Panc1 (cell line): Measurements from ENCODE around the gene CDH23. TPM values are rescaled to one million over a fixed set of nuclear protein-coding genes. Genes with fewer than 3 reads are reported as not detected.

Experiments used
- ATAC-seq: fragments of 200-7000 bp; cut with Tn5 transposase; 2 replicates; pipeline ENCODE4 v1.9.1; 2020; ENCODE audit warnings: mild to moderate bottlenecking, moderate library complexity
- BruUV-seq: library from RNA; stranded (reverse); fragments of 400-500 nt; replicated peaks from 2 replicates; lab custom pipeline; 2021; lab: Mats Ljungman, UMichigan
- CTCF ChIA-PET: fragments of 300-600 bp; sonication (Branson Sonifier 250); formaldehyde crosslinking; loops from one replicate; lab custom pipeline; 2022; ENCODE audit warnings: antibody characterized with exemption; lab: Charles Lee
- POLR2A ChIA-PET: fragments of 300-600 bp; sonication (Branson Sonifier 250); formaldehyde crosslinking; loops from one replicate; lab custom pipeline; 2022; ENCODE audit warnings: antibody characterized with exemption; lab: Charles Lee
- DNase-seq: peaks from one replicate; pipeline ENCODE4 v3.0.0-alpha.2; 2010; ENCODE audit warnings: low read depth, low spot score
- H3K27ac ChIP-seq: 2 replicates; pipeline ENCODE4 v1.5.1; 2011; ENCODE audit warnings: mild to moderate bottlenecking, low read length, inconsistent platforms
- H3K27me3 ChIP-seq: fragments of 200-500 bp; sonication (Bioruptor generic); 2 replicates; pipeline ENCODE4 v1.6.0; 2014; ENCODE audit warnings: low read length, inconsistent platforms; ENCODE audit not compliant: control insufficient read depth, insufficient read depth
- H3K36me3 ChIP-seq: fragments of 200-500 bp; sonication (Bioruptor generic); 2 replicates; pipeline ENCODE4 v1.5.1; 2014; ENCODE audit warnings: inconsistent platforms, mild to moderate bottlenecking, low read length, moderate library complexity; ENCODE audit not compliant: control insufficient read depth, insufficient read depth
- H3K4me1 ChIP-seq: 2 replicates; pipeline ENCODE4 v1.5.1; 2011; ENCODE audit warnings: inconsistent platforms, mild to moderate bottlenecking, low read length, moderate library complexity; ENCODE audit not compliant: control insufficient read depth, insufficient read depth
- H3K4me3 ChIP-seq, 2 experiments: 2 replicates each; pipeline ENCODE4 v1.5.1; 2011 to 2012; ENCODE audit warnings: low read depth in 2 of 2, low read length in 2 of 2, mild to moderate bottlenecking in 2 of 2, inconsistent platforms in 1 of 2, moderate library complexity in 1 of 2
- H3K9me3 ChIP-seq: fragments of 200-500 bp; sonication (Bioruptor generic); 2 replicates; pipeline ENCODE4 v1.5.1; 2014; ENCODE audit warnings: low read depth, mild to moderate bottlenecking, inconsistent platforms, low read length, moderate library complexity; ENCODE audit not compliant: control insufficient read depth, insufficient read depth
- CTCF ChIP-seq: fragments of 450-650 bp; IDR thresholded peaks from 2 replicates; pipeline ENCODE4 v1.5.1; 2017; ENCODE audit warnings: mild to moderate bottlenecking
- POLR2AphosphoS5 ChIP-seq: IDR thresholded peaks from 2 replicates; pipeline ENCODE4 v1.6.1; 2012; ENCODE audit warnings: mild to moderate bottlenecking, low read depth, low read length, moderate library complexity
- REST ChIP-seq, 2 experiments: IDR thresholded peaks; 2 replicates each; pipeline ENCODE4 v1.6.1; 2011 to 2012; ENCODE audit warnings: low read depth in 2 of 2, control low read depth in 1 of 2, low read length in 1 of 2, mild to moderate bottlenecking in 1 of 2, moderate library complexity in 1 of 2; ENCODE audit not compliant: insufficient read depth in 1 of 2
- SIN3A ChIP-seq: IDR thresholded peaks from 2 replicates; pipeline ENCODE4 v1.6.1; 2012; ENCODE audit warnings: low read depth, mild to moderate bottlenecking, low read length, moderate library complexity, borderline replicate concordance; ENCODE audit not compliant: insufficient read depth
- TCF7L2 ChIP-seq: IDR thresholded peaks from 2 replicates; pipeline ENCODE4 v1.6.1; 2011; ENCODE audit warnings: mild to moderate bottlenecking, low read depth, low read length, inconsistent platforms
- in situ Hi-C: cut with HindIII; loops from 2 replicates; pipeline ENCODE4 v1.10.0; 2016; ENCODE audit warnings: low sequenced_read_pairs, low pct_unique_long_range_greater_than_20kb
- intact Hi-C: fragments of 100-400 bp; cut with micrococcal nuclease; formaldehyde crosslinking; loops from one replicate; pipeline ENCODE4 v1.10.0; 2022; ENCODE audit not compliant: unreplicated experiment
- total RNA-seq: library from RNA; stranded (reverse); gene quantifications from one replicate; pipeline ENCODE4 v1.2.1, GENCODE V29; 2021; ENCODE audit not compliant: unreplicated experiment

Gene CDH23
- total RNA-seq, 1 experiment from 2014 or later: 2.7 TPM

GRCh38 chr10:71750124-71750841 is 353.6 kb downstream of the CDH23 start:
- Histone ChIP-seq H3K36me3 (no peaks in the 10 kb centered on the region), H3K27ac (no peak overlapping the region), H3K9me3 (no peaks in the 10 kb centered on the region), H3K4me3 (no peak overlapping the region), H3K27me3 (no peaks in the 10 kb centered on the region), H3K4me1 (0 out of 2 replicates have a peak, but pooled peaks cover 2% of the 10 kb centered on the region)
- no TSS peak for BruUV-seq
- intact Hi-C loops: no loop called here
- ATAC-seq (no peak), DNase-seq (no peak)
- TF ChIP-seq POLR2AphosphoS5 (no peak), REST (IDR thresholded peaks at IDR 0.05; ENCODE audit: insufficient read depth in 1 of 2, low read depth in 2 of 2, low read length in 1 of 2) (no peak), CTCF (no peak), TCF7L2 (no peak), SIN3A (no peak)
- POLR2A ChIA-PET: no interaction called here
- in situ Hi-C loops: no loop called here
- CTCF ChIA-PET: no interaction called here

- POLR2A ChIA-PET: no interaction called here
These were observed 354.3 kb downstream of the CDH23 start for GRCh38 chr10:71750986-71751385.

More at GRCh38 chr10:71750986-71751385, 354.3 kb downstream of the CDH23 start:
- no peak for TF ChIP-seq TCF7L2
- no peak for TF ChIP-seq SIN3A
- TF ChIP-seq REST (IDR thresholded peaks at IDR 0.05; ENCODE audit: insufficient read depth in 1 of 2, low read depth in 2 of 2, low read length in 1 of 2): no peak
- no peak for TF ChIP-seq CTCF
- TF ChIP-seq POLR2AphosphoS5: no peak
- Histone ChIP-seq H3K4me1 (0 out of 2 replicates have a peak, but pooled peaks cover 2% of the 10 kb centered on the region), H3K27ac (no peak overlapping the region), H3K36me3 (no peaks in the 10 kb centered on the region), H3K27me3 (no peaks in the 10 kb centered on the region), H3K4me3 (no peak overlapping the region), H3K9me3 (no peaks in the 10 kb centered on the region)
- DNase-seq (no peak), ATAC-seq (no peak)
- no TSS peak for BruUV-seq
- intact Hi-C loops (no loop called here), in situ Hi-C loops (no loop called here)
- CTCF ChIA-PET: no interaction called here
